HEK293 (cell line): Measurements from ENCODE around the gene PDRG1.

Source experiments
- RBAK ChIP-seq: fragments of 450-650 bp; formaldehyde crosslinking; IDR thresholded peaks from 2 replicates; pipeline ENCODE4 v1.5.1; 2016; ENCODE audit warnings: missing biosample characterization, missing genetic modification characterization
- SCRT1 ChIP-seq: fragments of 450-650 bp; formaldehyde crosslinking; IDR thresholded peaks from 2 replicates; pipeline ENCODE4 v1.5.1; 2016; ENCODE audit warnings: missing biosample characterization, missing genetic modification characterization, borderline replicate concordance
- SCRT2 ChIP-seq: fragments of 450-650 bp; formaldehyde crosslinking; IDR thresholded peaks from 2 replicates; pipeline ENCODE4 v1.5.1; 2016; ENCODE audit warnings: missing biosample characterization, missing genetic modification characterization
- ZBTB21 ChIP-seq: fragments of 450-650 bp; formaldehyde crosslinking; IDR thresholded peaks from 2 replicates; pipeline ENCODE4 v1.5.1; 2017; ENCODE audit warnings: missing biosample characterization, missing genetic modification characterization
- ZBTB6 ChIP-seq: fragments of 450-650 bp; formaldehyde crosslinking; IDR thresholded peaks from 2 replicates; pipeline ENCODE4 v1.5.1; 2017; ENCODE audit warnings: missing biosample characterization, missing genetic modification characterization
- ZFP41 ChIP-seq: fragments of 450-650 bp; formaldehyde crosslinking; IDR thresholded peaks from 2 replicates; pipeline ENCODE4 v1.5.1; 2016; ENCODE audit warnings: missing biosample characterization, missing genetic modification characterization, borderline replicate concordance
- ZNF112 ChIP-seq: fragments of 450-650 bp; formaldehyde crosslinking; IDR thresholded peaks from 2 replicates; pipeline ENCODE4 v1.5.0; 2017; ENCODE audit warnings: missing biosample characterization, missing genetic modification characterization
- ZNF132 ChIP-seq: fragments of 450-650 bp; formaldehyde crosslinking; IDR thresholded peaks from 2 replicates; pipeline ENCODE4 v1.5.1; 2017; ENCODE audit warnings: missing biosample characterization, missing genetic modification characterization, borderline replicate concordance
- ZNF133 ChIP-seq: fragments of 450-650 bp; formaldehyde crosslinking; IDR thresholded peaks from 2 replicates; pipeline ENCODE4 v1.5.1; 2016; ENCODE audit warnings: missing biosample characterization, missing genetic modification characterization
- ZNF155 ChIP-seq: fragments of 450-650 bp; formaldehyde crosslinking; IDR thresholded peaks from 2 replicates; pipeline ENCODE4 v1.5.1; 2016; ENCODE audit warnings: missing biosample characterization, missing genetic modification characterization
- ZNF2 ChIP-seq: fragments of 450-650 bp; formaldehyde crosslinking; IDR thresholded peaks from 2 replicates; pipeline ENCODE4 v1.5.1; 2016; ENCODE audit warnings: missing biosample characterization, missing genetic modification characterization
- ZNF24 ChIP-seq: fragments of 450-650 bp; formaldehyde crosslinking; IDR thresholded peaks from 2 replicates; pipeline ENCODE4 v1.5.1; 2016; ENCODE audit warnings: missing biosample characterization, missing genetic modification characterization
- ZNF362 ChIP-seq: fragments of 450-650 bp; formaldehyde crosslinking; IDR thresholded peaks from 2 replicates; pipeline ENCODE4 v1.5.1; 2016; ENCODE audit warnings: missing biosample characterization, missing genetic modification characterization
- ZNF473 ChIP-seq: fragments of 450-650 bp; formaldehyde crosslinking; IDR thresholded peaks from 2 replicates; pipeline ENCODE4 v1.5.1; 2017; ENCODE audit warnings: missing biosample characterization, missing genetic modification characterization
- ZNF510 ChIP-seq: fragments of 450-650 bp; formaldehyde crosslinking; IDR thresholded peaks from 2 replicates; pipeline ENCODE4 v1.5.1; 2018; ENCODE audit warnings: mild to moderate bottlenecking, missing genetic modification characterization, missing biosample characterization; ENCODE audit not compliant: insufficient replicate concordance
- ZNF600 ChIP-seq: fragments of 450-650 bp; formaldehyde crosslinking; IDR thresholded peaks from 2 replicates; pipeline ENCODE4 v1.5.1; 2016; ENCODE audit warnings: missing biosample characterization, missing genetic modification characterization
- ZNF645 ChIP-seq: fragments of 450-650 bp; formaldehyde crosslinking; IDR thresholded peaks from 2 replicates; pipeline ENCODE4; 2016; ENCODE audit warnings: missing biosample characterization, missing genetic modification characterization
- ZNF658 ChIP-seq: fragments of 450-650 bp; formaldehyde crosslinking; IDR thresholded peaks from 2 replicates; pipeline ENCODE4; 2016; ENCODE audit warnings: missing biosample characterization, missing genetic modification characterization
- ZXDB ChIP-seq: fragments of 450-650 bp; formaldehyde crosslinking; IDR thresholded peaks from 2 replicates; pipeline ENCODE4 v1.5.1; 2016; ENCODE audit warnings: missing biosample characterization, missing genetic modification characterization
- TF ChIP-seq, protein P1 (sequence below): fragments of 450-650 bp; formaldehyde crosslinking; IDR thresholded peaks from 2 replicates; pipeline ENCODE4 v1.5.1; 2017; ENCODE audit warnings: missing biosample characterization, missing genetic modification characterization
- TF ChIP-seq, protein P2 (sequence below): fragments of 450-650 bp; formaldehyde crosslinking; IDR thresholded peaks from 2 replicates; pipeline ENCODE4 v1.5.1; 2016; ENCODE audit warnings: missing biosample characterization, missing genetic modification characterization
- TF ChIP-seq, protein P3 (sequence below): fragments of 450-650 bp; formaldehyde crosslinking; IDR thresholded peaks from 2 replicates; pipeline ENCODE4 v1.5.1; 2016; ENCODE audit warnings: missing biosample characterization, missing genetic modification characterization, low read depth
- TF ChIP-seq, protein P4 (sequence below): fragments of 450-650 bp; formaldehyde crosslinking; IDR thresholded peaks from 2 replicates; pipeline ENCODE4 v1.5.1; 2016; ENCODE audit warnings: missing biosample characterization, missing genetic modification characterization

PDRG1 gene

DNA sequence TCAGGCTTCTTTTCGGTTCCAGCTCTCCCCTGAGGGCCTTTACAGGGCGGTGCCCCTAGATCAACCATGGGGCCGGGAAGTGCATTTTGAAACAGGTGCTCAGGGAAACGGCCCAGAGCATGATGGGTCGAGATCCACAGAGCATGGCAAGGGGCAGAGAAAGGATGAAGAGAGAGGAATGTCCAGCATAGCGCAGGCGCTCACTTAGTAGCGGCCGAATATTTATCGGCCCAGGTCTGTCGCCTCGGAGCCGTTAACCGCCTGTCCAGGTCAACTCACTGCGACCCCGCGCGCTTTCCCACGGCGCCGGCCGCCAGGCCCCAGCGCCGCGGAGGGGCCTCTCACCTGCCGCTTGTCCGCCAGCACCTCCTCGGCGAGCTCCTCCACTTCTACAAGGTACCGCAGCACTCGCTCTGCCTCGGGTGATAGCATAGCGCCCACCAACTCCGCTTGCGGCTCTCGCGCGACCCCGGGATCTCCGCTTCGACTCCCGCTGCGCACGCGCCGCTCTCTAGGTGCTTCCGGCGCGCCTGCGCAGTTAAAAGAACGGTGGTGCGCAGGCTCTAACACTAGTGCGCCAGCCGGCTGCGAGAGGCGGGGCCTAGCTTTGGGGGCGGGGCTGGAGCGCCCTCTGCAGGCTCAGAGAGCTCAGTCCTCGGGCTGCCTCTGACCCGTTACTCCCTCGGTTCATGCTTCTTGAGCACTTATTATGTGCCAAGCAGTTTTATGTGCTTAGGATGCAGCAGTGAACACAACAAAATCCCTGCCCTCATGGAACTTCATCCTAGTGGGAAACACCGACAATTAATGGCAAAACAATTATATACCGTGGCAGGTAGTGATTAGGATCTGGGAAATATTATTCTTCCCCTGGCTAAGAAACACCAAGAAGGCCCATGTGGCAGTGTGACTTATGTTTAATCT, at the start of gene PDRG1 (continued):
- TF ChIP-seq, protein P1, sequence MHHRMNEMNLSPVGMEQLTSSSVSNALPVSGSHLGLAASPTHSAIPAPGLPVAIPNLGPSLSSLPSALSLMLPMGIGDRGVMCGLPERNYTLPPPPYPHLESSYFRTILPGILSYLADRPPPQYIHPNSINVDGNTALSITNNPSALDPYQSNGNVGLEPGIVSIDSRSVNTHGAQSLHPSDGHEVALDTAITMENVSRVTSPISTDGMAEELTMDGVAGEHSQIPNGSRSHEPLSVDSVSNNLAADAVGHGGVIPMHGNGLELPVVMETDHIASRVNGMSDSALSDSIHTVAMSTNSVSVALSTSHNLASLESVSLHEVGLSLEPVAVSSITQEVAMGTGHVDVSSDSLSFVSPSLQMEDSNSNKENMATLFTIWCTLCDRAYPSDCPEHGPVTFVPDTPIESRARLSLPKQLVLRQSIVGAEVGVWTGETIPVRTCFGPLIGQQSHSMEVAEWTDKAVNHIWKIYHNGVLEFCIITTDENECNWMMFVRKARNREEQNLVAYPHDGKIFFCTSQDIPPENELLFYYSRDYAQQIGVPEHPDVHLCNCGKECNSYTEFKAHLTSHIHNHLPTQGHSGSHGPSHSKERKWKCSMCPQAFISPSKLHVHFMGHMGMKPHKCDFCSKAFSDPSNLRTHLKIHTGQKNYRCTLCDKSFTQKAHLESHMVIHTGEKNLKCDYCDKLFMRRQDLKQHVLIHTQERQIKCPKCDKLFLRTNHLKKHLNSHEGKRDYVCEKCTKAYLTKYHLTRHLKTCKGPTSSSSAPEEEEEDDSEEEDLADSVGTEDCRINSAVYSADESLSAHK (tag by site-specific recombination) = no peak
- TF ChIP-seq ZNF600 (tag by site-specific recombination) = no peak
- no peak for TF ChIP-seq ZNF658 (tag by site-specific recombination)
- no peak for TF ChIP-seq ZNF24 (tag by site-specific recombination)
- no peak for TF ChIP-seq ZNF645 (tag by site-specific recombination)
- no peak for TF ChIP-seq ZFP41 (tag by site-specific recombination)
- TF ChIP-seq ZNF112 (tag by site-specific recombination) = no peak
- TF ChIP-seq ZNF2 = no peak
- TF ChIP-seq ZBTB21 (tag by site-specific recombination) = no peak
- no peak for TF ChIP-seq ZNF132
- TF ChIP-seq, protein P2, sequence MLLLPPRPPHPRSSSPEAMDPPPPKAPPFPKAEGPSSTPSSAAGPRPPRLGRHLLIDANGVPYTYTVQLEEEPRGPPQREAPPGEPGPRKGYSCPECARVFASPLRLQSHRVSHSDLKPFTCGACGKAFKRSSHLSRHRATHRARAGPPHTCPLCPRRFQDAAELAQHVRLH (tag by site-specific recombination) = no peak
- TF ChIP-seq, protein P3, sequence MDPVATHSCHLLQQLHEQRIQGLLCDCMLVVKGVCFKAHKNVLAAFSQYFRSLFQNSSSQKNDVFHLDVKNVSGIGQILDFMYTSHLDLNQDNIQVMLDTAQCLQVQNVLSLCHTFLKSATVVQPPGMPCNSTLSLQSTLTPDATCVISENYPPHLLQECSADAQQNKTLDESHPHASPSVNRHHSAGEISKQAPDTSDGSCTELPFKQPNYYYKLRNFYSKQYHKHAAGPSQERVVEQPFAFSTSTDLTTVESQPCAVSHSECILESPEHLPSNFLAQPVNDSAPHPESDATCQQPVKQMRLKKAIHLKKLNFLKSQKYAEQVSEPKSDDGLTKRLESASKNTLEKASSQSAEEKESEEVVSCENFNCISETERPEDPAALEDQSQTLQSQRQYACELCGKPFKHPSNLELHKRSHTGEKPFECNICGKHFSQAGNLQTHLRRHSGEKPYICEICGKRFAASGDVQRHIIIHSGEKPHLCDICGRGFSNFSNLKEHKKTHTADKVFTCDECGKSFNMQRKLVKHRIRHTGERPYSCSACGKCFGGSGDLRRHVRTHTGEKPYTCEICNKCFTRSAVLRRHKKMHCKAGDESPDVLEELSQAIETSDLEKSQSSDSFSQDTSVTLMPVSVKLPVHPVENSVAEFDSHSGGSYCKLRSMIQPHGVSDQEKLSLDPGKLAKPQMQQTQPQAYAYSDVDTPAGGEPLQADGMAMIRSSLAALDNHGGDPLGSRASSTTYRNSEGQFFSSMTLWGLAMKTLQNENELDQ (tag by site-specific recombination) = no peak
- no peak for TF ChIP-seq ZNF473 (tag by site-specific recombination)
- no peak for TF ChIP-seq ZNF155
- TF ChIP-seq ZBTB6 (tag by site-specific recombination) = 0 out of 2 replicates have a peak, but pooled peaks have one; percentile 28
- 0 out of 2 replicates have a peak, but pooled peaks have one; percentile 40 for TF ChIP-seq ZXDB (tag by site-specific recombination)
- no peak for TF ChIP-seq RBAK (tag by site-specific recombination)
- TF ChIP-seq, protein P4, sequence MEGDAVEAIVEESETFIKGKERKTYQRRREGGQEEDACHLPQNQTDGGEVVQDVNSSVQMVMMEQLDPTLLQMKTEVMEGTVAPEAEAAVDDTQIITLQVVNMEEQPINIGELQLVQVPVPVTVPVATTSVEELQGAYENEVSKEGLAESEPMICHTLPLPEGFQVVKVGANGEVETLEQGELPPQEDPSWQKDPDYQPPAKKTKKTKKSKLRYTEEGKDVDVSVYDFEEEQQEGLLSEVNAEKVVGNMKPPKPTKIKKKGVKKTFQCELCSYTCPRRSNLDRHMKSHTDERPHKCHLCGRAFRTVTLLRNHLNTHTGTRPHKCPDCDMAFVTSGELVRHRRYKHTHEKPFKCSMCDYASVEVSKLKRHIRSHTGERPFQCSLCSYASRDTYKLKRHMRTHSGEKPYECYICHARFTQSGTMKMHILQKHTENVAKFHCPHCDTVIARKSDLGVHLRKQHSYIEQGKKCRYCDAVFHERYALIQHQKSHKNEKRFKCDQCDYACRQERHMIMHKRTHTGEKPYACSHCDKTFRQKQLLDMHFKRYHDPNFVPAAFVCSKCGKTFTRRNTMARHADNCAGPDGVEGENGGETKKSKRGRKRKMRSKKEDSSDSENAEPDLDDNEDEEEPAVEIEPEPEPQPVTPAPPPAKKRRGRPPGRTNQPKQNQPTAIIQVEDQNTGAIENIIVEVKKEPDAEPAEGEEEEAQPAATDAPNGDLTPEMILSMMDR (tag by site-specific recombination) = peak; percentile 94
- no peak for TF ChIP-seq ZNF362 (tag by site-specific recombination)
- TF ChIP-seq SCRT2 (tag by site-specific recombination) = peak; percentile 29; the same call in 1 of the 2 replicates
- no peak for TF ChIP-seq ZNF133
- TF ChIP-seq SCRT1 (tag by site-specific recombination) = 0 out of 2 replicates have a peak, but pooled peaks have one; percentile 11
- no peak for TF ChIP-seq ZNF510
